HL-60 (cell line): Measurements from ENCODE around the gene MKKS.
"Not testable (repeated sequence)": the region's sequence is repeated elsewhere in the genome, so short reads cannot be mapped to it uniquely, and the experiment has no call there.

Source experiments
- DNase-seq, 2 experiments: peaks; one replicate each; pipeline ENCODE4 v3.0.0-alpha.2; 2010 to 2020; ENCODE audit warnings: low read depth in 1 of 2, low spot score in 1 of 2
- H3K27ac ChIP-seq: fragments of 250-450 bp; sonication (Bioruptor Pico); replicated peaks from 2 replicates; pipeline ENCODE4 v1.5.1; 2020; ENCODE audit warnings: mild to moderate bottlenecking, moderate library complexity
- H3K27me3 ChIP-seq: fragments of 250-450 bp; sonication (Bioruptor Pico); 2 replicates; pipeline ENCODE4 v1.5.1; 2021; ENCODE audit warnings: mild to moderate bottlenecking, moderate library complexity; ENCODE audit not compliant: insufficient read depth, poor library complexity, severe bottlenecking
- H3K4me3 ChIP-seq: replicated peaks from 2 replicates; pipeline ENCODE4 v1.5.1; 2011; ENCODE audit warnings: mild to moderate bottlenecking, control low read depth, low read length; ENCODE audit not compliant: insufficient read depth
- CTCF ChIP-seq: IDR thresholded peaks from one replicate; pipeline ENCODE4 v1.5.1; 2011; ENCODE audit warnings: low read length, control low read depth, inconsistent platforms; ENCODE audit not compliant: insufficient read depth
- GABPA ChIP-seq: IDR thresholded peaks from 2 replicates; pipeline ENCODE4 v1.6.1; 2012; ENCODE audit warnings: low read depth
- POLR2AphosphoS5 ChIP-seq: IDR thresholded peaks from 2 replicates; pipeline ENCODE4 v1.6.1; 2012; ENCODE audit warnings: low read depth
- SPI1 ChIP-seq: IDR thresholded peaks from 2 replicates; pipeline ENCODE4 v1.6.1; 2012; ENCODE audit warnings: low read depth, mild to moderate bottlenecking, borderline replicate concordance
- TF ChIP-seq, protein P1 (sequence below): IDR thresholded peaks from 2 replicates; pipeline ENCODE4 v1.6.1; 2012; ENCODE audit warnings: low read depth; ENCODE audit not compliant: insufficient replicate concordance

MKKS gene

DNA sequence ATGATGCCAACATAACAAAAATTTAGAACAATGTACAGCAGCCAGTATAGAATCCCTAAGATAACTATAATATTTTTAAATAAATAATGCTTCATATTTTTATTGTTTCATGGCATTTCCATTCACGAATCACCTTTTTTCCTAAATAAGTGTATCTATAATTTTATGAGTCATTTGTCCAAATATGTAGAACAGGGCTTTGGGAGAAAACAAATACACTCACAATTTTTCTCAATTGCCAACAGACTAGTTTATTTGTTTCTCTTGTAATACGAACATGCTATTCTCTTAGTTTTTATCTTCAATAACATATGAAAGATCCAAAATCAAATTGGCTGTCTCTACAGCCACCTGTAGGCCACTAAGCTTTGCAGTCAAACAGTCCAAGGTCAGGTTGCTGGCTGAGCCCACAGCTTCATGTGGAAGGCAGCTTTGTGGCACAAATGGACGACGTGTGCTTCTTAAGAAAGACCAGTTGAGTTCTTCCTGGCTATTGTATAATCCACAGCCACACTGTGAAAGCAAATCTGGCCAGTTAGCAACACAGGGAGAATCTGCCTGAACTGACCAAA, 29.0 kb downstream of the MKKS start:
- H3K27ac ChIP-seq: peak overlapping the region; percentile 46
- no peaks in the 10 kb centered on the region for H3K27me3 ChIP-seq
- TF ChIP-seq, protein P1, sequence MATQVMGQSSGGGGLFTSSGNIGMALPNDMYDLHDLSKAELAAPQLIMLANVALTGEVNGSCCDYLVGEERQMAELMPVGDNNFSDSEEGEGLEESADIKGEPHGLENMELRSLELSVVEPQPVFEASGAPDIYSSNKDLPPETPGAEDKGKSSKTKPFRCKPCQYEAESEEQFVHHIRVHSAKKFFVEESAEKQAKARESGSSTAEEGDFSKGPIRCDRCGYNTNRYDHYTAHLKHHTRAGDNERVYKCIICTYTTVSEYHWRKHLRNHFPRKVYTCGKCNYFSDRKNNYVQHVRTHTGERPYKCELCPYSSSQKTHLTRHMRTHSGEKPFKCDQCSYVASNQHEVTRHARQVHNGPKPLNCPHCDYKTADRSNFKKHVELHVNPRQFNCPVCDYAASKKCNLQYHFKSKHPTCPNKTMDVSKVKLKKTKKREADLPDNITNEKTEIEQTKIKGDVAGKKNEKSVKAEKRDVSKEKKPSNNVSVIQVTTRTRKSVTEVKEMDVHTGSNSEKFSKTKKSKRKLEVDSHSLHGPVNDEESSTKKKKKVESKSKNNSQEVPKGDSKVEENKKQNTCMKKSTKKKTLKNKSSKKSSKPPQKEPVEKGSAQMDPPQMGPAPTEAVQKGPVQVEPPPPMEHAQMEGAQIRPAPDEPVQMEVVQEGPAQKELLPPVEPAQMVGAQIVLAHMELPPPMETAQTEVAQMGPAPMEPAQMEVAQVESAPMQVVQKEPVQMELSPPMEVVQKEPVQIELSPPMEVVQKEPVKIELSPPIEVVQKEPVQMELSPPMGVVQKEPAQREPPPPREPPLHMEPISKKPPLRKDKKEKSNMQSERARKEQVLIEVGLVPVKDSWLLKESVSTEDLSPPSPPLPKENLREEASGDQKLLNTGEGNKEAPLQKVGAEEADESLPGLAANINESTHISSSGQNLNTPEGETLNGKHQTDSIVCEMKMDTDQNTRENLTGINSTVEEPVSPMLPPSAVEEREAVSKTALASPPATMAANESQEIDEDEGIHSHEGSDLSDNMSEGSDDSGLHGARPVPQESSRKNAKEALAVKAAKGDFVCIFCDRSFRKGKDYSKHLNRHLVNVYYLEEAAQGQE: no peak
- no peak for DNase-seq
- H3K4me3 ChIP-seq: no peak overlapping the region

- peak; percentile 20 to 60 for DNase-seq
- Histone ChIP-seq H3K4me3 (no peak overlapping the region), H3K27me3 (no peaks in the 10 kb centered on the region), H3K27ac (peak overlapping the region; percentile 46)
- TF ChIP-seq SPI1: peak; percentile 14; the same call in 1 of the 2 replicates
- TF ChIP-seq CTCF: no peak
Measured at GRCh38 chr20:10404023-10404628, 29.9 kb downstream of the MKKS start.

DNA sequence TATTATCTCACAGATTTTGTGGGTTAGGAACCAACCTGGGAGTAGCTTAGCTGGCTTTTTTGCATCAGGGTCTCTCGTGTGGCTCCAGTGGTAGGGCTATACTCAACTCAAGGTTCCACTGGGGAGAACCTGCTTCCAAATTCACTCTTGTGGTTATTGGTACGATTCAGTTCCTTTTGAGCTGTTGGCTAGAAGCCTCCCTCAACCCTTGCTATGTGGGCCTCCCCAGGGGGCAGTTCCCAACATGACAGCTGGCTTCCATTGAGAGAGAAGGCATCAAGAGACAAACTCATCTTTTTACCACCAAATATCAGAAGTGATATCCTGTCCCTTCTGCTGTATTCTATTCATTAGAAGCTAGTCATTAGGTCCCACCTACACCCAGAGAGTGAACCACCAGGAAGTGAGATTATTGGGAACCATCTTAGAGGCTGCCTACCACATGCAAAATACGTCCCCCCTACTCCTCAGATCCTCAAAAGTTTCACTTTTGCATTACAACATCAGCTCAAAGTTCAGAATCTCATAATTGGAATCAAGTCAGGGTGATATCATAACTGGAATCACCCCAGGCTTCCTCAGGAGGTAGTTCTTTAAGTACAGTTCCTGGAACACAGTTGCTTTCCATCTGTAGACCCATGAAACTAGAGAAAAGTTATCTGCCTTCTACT, 30.9 kb downstream of the MKKS start:
- Histone ChIP-seq H3K4me3 (no peak overlapping the region), H3K27me3 (no peaks in the 10 kb centered on the region), H3K27ac (no peak overlapping the region)
- DNase-seq: no peak
- TF ChIP-seq CTCF: no peak
- TF ChIP-seq, protein P1: no peak
- TF ChIP-seq POLR2AphosphoS5: no peak
- no peak for TF ChIP-seq GABPA
- TF ChIP-seq SPI1: no peak

- Histone ChIP-seq H3K27ac (no peak overlapping the region), H3K27me3 (no peaks in the 10 kb centered on the region), H3K4me3 (no peak overlapping the region)
- TF ChIP-seq POLR2AphosphoS5: no peak
- TF ChIP-seq GABPA: no peak
- TF ChIP-seq CTCF: no peak
- TF ChIP-seq, protein P1: no peak
- no peak for TF ChIP-seq SPI1
- DNase-seq: no peak
Measured at GRCh38 chr20:10398834-10399369, 35.1 kb downstream of the MKKS start.

GRCh38 chr20:10394752-10395151, 39.3 kb downstream of the MKKS start:
- H3K27ac ChIP-seq, DNase-seq, H3K27me3 ChIP-seq, H3K4me3 ChIP-seq: not testable (repeated sequence)
